Endothelial cell of umbilical vein (primary cell): ENCODE data around the gene PHF12. TPM values are rescaled to one million over a fixed set of nuclear protein-coding genes. Genes with fewer than 3 reads are reported as not detected.

ENCODE experiments used
- BruUV-seq: library from RNA; stranded (reverse); fragments of 400-500 nt; replicated peaks from 2 replicates; lab custom pipeline; 2021; lab: Mats Ljungman, UMichigan
- CTCF ChIA-PET: fragments of 300-600, 350-600 bp; sonication (Branson Sonifier 250); formaldehyde crosslinking; loops from one replicate; lab custom pipeline; 2021; ENCODE audit warnings: antibody characterized with exemption, inconsistent platforms; lab: Charles Lee
- POLR2A ChIA-PET: fragments of 300-600, 350-600 bp; sonication (Branson Sonifier 250); formaldehyde crosslinking; loops from one replicate; lab custom pipeline; 2021; ENCODE audit warnings: antibody characterized with exemption, inconsistent platforms; lab: Charles Lee
- DNase-seq: peaks from one replicate; pipeline ENCODE4 v3.0.0-alpha.2; 2011; ENCODE audit warnings: low read depth, low spot score
- FAIRE-seq: peaks from 2 replicates; lab custom pipeline; 2011; peaks lifted over from hg19 to GRCh38; lab: Jason Lieb, UNC
- H2AFZ ChIP-seq: 2 replicates; pipeline ENCODE4 v1.6.0; 2012; ENCODE audit warnings: low read depth, low read length, control low read depth, inconsistent platforms
- H3K27ac ChIP-seq: 2 replicates; pipeline ENCODE4 v1.5.1; 2011; ENCODE audit warnings: low read depth, mild to moderate bottlenecking, control low read depth, low read length, moderate library complexity; ENCODE audit not compliant: insufficient read depth
- H3K27me3 ChIP-seq, 2 experiments: 2 replicates each; pipeline versions ENCODE4 v1.6.0 to v1.6.1; 2011; ENCODE audit warnings: low read length in 2 of 2, mixed read lengths in 1 of 2; ENCODE audit not compliant: control insufficient read depth in 2 of 2, insufficient read depth in 2 of 2
- H3K36me3 ChIP-seq, 2 experiments: 2 replicates in 1 of 2; 3 replicates in 1 of 2; pipeline ENCODE4 v1.5.1; 2011; ENCODE audit warnings: low read length in 2 of 2, mild to moderate bottlenecking in 1 of 2, moderate library complexity in 1 of 2; ENCODE audit not compliant: control insufficient read depth in 2 of 2, insufficient read depth in 2 of 2; ENCODE audit errors: extremely low read depth in 1 of 2
- H3K4me1 ChIP-seq: 3 replicates; pipeline ENCODE4 v1.5.1; 2011; ENCODE audit warnings: mild to moderate bottlenecking, low read length; ENCODE audit not compliant: control insufficient read depth, insufficient read depth; ENCODE audit errors: extremely low read depth
- H3K4me2 ChIP-seq: 2 replicates; pipeline ENCODE4 v1.6.1; 2011; ENCODE audit warnings: low read length, control low read depth, mixed read lengths; ENCODE audit not compliant: insufficient read depth
- H3K4me3 ChIP-seq, 3 experiments: fragments of 200-600 bp in 1 of 3; sonication (generic), shearing (Covaris generic) in 1 of 3; replicated peaks in 1 of 3; 2 replicates each; pipeline ENCODE4 v1.5.1; 2011 to 2016; ENCODE audit warnings: control low read depth in 3 of 3, low read length in 3 of 3, mild to moderate bottlenecking in 2 of 3, inconsistent platforms in 1 of 3, low read depth in 1 of 3, moderate library complexity in 1 of 3; ENCODE audit not compliant: insufficient read depth in 1 of 3
- H3K79me2 ChIP-seq: 2 replicates; pipeline ENCODE4 v1.6.0; 2012; ENCODE audit warnings: low read length, inconsistent platforms; ENCODE audit not compliant: control insufficient read depth, insufficient read depth
- H3K9ac ChIP-seq: replicated peaks from 2 replicates; pipeline ENCODE3; 2011; ENCODE audit warnings: low read length, control low read depth; ENCODE audit not compliant: insufficient read depth; ENCODE audit errors: extremely low read depth
- H3K9me1 ChIP-seq: replicated peaks from 3 replicates; pipeline ENCODE4 v1.6.0; 2011; ENCODE audit warnings: mild to moderate bottlenecking, low read length; ENCODE audit not compliant: control insufficient read depth, insufficient read depth; ENCODE audit errors: extremely low read depth
- H3K9me3 ChIP-seq: replicated peaks from 2 replicates; pipeline ENCODE4 v1.5.1; 2012; ENCODE audit warnings: low read length, inconsistent platforms; ENCODE audit not compliant: control insufficient read depth, insufficient read depth
- H4K20me1 ChIP-seq: replicated peaks from 2 replicates; pipeline ENCODE3; 2011; ENCODE audit warnings: mild to moderate bottlenecking, low read length; ENCODE audit not compliant: control insufficient read depth, insufficient read depth; ENCODE audit errors: extremely low read depth
- EZH2 ChIP-seq: IDR thresholded peaks from 2 replicates; pipeline ENCODE4 v1.6.1; 2012; ENCODE audit warnings: borderline replicate concordance, low read depth, mild to moderate bottlenecking, moderate library complexity, low read length, inconsistent platforms; ENCODE audit not compliant: severe bottlenecking
- FOS ChIP-seq: IDR thresholded peaks from 2 replicates; pipeline ENCODE4 v1.6.1; 2011; ENCODE audit warnings: mild to moderate bottlenecking, low read length, moderate library complexity, borderline replicate concordance; ENCODE audit not compliant: insufficient read depth
- GATA2 ChIP-seq: IDR thresholded peaks from 2 replicates; pipeline ENCODE4 v1.7.0; 2011; ENCODE audit warnings: low read depth, mild to moderate bottlenecking, moderate library complexity, mixed read lengths, low read length; ENCODE audit not compliant: insufficient read length, insufficient read depth
- JUN ChIP-seq: IDR thresholded peaks from 2 replicates; pipeline ENCODE4 v1.6.1; 2011; ENCODE audit warnings: borderline replicate concordance, low read depth; ENCODE audit not compliant: insufficient read length, insufficient read depth
- MYC ChIP-seq: IDR thresholded peaks from one replicate; pipeline ENCODE4 v1.6.1; 2011; ENCODE audit warnings: mild to moderate bottlenecking, low read depth, low read length
- POLR2A ChIP-seq: IDR thresholded peaks from 2 replicates; pipeline ENCODE4 v1.6.1; 2012; ENCODE audit warnings: low read depth, mild to moderate bottlenecking, control low read depth, low read length
- POLR2AphosphoS5 ChIP-seq: IDR thresholded peaks from 2 replicates; pipeline ENCODE4 v1.6.1; 2012; ENCODE audit warnings: low read depth, mild to moderate bottlenecking, control low read depth, low read length, moderate library complexity; ENCODE audit not compliant: insufficient read depth
- dilution Hi-C: fragments of 300-500 bp; cut with MboI; formaldehyde crosslinking; loops from one replicate; pipeline ENCODE4 v1.15.0; 2019; ENCODE audit warnings: low sequenced_read_pairs; ENCODE audit not compliant: extremely low pct_ligation_motif_present
- intact Hi-C: fragments of 100-400 bp; cut with micrococcal nuclease; formaldehyde crosslinking; loops from one replicate; pipeline ENCODE4 v1.10.0; 2022
- polyA plus RNA-seq, 4 experiments: library from polyadenylated mRNA; depleted of rRNA in 3 of 4; stranded (reverse) in 3 of 4; unstranded in 1 of 4; fragments of >200 nt; gene quantifications; 2 replicates each; pipeline versions ENCODE4 v1.2.1 to v1.2.3, GENCODE V29; 2011 to 2012; ENCODE audit warnings: missing spikeins in 1 of 4
- total RNA-seq: library from RNA; stranded (reverse); gene quantifications from 2 replicates; pipeline ENCODE4 v1.2.3, GENCODE V29; 2021
- TF ChIP-seq, protein P1 (sequence below): IDR thresholded peaks from 2 replicates; pipeline ENCODE4 v1.6.1; 2011; ENCODE audit not compliant: insufficient read depth, insufficient read length
- TF ChIP-seq, protein P2 (sequence below), 2 donors: IDR thresholded peaks; 1 replicate in 1 of 2; 2 replicates in 1 of 2; pipeline ENCODE4 v1.5.1; 2011; ENCODE audit warnings: low read length in 2 of 2, mild to moderate bottlenecking in 2 of 2, moderate library complexity in 2 of 2, control low read depth in 1 of 2, inconsistent platforms in 1 of 2, low read depth in 1 of 2; ENCODE audit not compliant: insufficient read depth in 1 of 2; ENCODE audit errors: extremely low read depth in 1 of 2

Gene PHF12
- total and polyA plus RNA-seq, 2 donors (not counting 3 experiments of a cell fraction or from before 2014, with no cell fraction given) = 26.6 to 44.2 TPM

DNA sequence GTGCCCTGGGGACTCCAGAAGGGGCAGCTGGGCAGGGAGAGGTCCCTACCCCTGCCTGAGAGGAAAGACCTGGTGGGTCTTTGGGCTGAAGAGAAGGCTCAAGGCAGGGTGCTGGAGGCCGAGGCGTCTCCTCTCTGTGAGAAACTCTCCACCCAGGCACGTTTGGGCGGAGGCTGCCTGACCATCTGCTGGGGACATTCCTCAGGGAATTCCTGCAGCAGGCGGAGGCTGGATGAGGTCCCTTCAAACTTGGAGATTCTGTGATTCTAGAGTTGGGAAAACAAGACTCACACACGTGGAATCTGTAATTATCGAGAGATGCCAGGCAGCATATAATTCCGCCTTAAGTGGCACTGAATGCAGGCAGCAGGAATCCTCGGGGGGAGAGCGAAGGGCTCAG is 21.1 kb upstream of the PHF12 start:
- no TSS peak for BruUV-seq
- Histone ChIP-seq H3K27me3 (no peaks in the 10 kb centered on the region), H3K27ac (no peak overlapping the region), H3K9me1 (no peaks in the 10 kb centered on the region), H4K20me1 (no peaks in the 10 kb centered on the region), H3K9ac (no peak overlapping the region), H3K4me3 (no peak overlapping the region), H2AFZ (no peak overlapping the region), H3K79me2 (no peaks in the 10 kb centered on the region), H3K4me2 (no peak overlapping the region), H3K36me3 (no peaks in the 10 kb centered on the region), H3K4me1 (no peaks in the 10 kb centered on the region), H3K9me3 (no peaks in the 10 kb centered on the region)
- ChIA-PET POLR2A (no interaction called here), CTCF (interaction anchor here (0.8 to 7.8 kb wide), 3 partner anchors 8 to 144 kb away, joined by 3 to 84 read pairs (median 9); no protein-coding TSS in a partner anchor)
- intact Hi-C loops = no loop called here
- dilution Hi-C loops = no loop called here
- TF ChIP-seq POLR2A (no peak), MYC (no peak), EZH2 (no peak), POLR2AphosphoS5 (no peak), FOS (no peak), GATA2 (no peak), JUN (no peak)
- TF ChIP-seq, protein P1, sequence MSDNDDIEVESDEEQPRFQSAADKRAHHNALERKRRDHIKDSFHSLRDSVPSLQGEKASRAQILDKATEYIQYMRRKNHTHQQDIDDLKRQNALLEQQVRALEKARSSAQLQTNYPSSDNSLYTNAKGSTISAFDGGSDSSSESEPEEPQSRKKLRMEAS = no peak
- TF ChIP-seq, protein P2, sequence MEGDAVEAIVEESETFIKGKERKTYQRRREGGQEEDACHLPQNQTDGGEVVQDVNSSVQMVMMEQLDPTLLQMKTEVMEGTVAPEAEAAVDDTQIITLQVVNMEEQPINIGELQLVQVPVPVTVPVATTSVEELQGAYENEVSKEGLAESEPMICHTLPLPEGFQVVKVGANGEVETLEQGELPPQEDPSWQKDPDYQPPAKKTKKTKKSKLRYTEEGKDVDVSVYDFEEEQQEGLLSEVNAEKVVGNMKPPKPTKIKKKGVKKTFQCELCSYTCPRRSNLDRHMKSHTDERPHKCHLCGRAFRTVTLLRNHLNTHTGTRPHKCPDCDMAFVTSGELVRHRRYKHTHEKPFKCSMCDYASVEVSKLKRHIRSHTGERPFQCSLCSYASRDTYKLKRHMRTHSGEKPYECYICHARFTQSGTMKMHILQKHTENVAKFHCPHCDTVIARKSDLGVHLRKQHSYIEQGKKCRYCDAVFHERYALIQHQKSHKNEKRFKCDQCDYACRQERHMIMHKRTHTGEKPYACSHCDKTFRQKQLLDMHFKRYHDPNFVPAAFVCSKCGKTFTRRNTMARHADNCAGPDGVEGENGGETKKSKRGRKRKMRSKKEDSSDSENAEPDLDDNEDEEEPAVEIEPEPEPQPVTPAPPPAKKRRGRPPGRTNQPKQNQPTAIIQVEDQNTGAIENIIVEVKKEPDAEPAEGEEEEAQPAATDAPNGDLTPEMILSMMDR (IDR thresholded peaks at IDR 0.05; ENCODE audit: extremely low read depth in 1 of 2, insufficient read depth in 1 of 2, low read depth in 1 of 2, low read length in 2 of 2) = no peak
- no peak for DNase-seq
- FAIRE-seq = no peak
